ENCODE data around the gene REX1BD.

REX1BD gene

DNA sequence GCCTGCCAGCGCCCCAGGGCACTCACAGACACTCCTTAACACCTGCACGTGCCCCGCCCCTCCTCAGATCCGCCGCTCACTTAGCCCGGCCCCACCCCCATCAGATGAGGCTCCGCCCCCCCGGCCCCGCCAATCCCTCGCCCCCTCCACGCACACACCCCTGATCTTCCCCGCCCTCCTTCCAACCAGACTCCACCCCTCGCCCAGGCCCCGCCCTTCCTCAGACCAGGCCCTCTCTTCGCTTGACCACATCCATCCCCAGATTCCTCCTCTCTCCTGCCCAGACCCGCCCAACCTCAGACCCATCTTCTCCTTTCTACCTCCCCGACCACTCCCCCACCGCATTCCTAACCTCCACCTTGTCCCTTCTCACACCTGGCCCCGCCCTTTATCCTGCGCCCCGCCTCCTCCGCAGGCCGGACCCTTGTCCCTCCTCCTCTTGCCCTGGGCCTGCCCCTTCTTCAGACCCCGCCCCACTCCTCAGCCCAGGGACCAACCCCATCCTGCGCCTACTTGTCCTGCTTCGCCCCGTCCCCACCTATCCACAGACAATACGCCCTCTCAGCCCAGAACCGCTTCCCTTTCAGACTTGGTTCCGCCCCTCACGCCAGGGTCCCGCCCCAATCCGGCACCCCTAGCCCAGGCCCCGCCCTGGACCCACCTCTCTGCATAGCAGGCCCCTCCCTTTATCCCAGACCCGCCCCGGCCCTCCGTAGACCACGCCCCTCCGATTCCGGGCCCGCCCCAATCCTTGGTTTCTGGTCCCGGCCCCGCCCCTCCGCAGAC, 47.8 kb downstream of the REX1BD start:
- Histone ChIP-seq H3K4me3 (replicated peaks; ENCODE audit: insufficient read depth, low read length) (peak overlapping the region; percentile 76), H3K27me3 (ENCODE audit: insufficient read depth, poor library complexity, severe bottlenecking) (peaks cover 3% of the 10 kb centered on the region), H3K27ac (replicated peaks) (peak overlapping the region; percentile 4; the same call in 1 of the 2 replicates)
- TF ChIP-seq REST (IDR thresholded peaks at IDR 0.05; ENCODE audit: insufficient replicate concordance, low read depth) (no peak), POLR2AphosphoS5 (IDR thresholded peaks at IDR 0.05; ENCODE audit: low read depth) (no peak), CTCF (IDR thresholded peaks at IDR 0.05; ENCODE audit: insufficient read depth, low read length) (no peak), GABPA (IDR thresholded peaks at IDR 0.05; ENCODE audit: low read depth) (no peak), SPI1 (IDR thresholded peaks at IDR 0.05; ENCODE audit: borderline replicate concordance, low read depth) (no peak)
- DNase-seq (ENCODE audit: low read depth in 1 of 2, low spot score in 1 of 2), result peak; percentile 97 to 98

DNA sequence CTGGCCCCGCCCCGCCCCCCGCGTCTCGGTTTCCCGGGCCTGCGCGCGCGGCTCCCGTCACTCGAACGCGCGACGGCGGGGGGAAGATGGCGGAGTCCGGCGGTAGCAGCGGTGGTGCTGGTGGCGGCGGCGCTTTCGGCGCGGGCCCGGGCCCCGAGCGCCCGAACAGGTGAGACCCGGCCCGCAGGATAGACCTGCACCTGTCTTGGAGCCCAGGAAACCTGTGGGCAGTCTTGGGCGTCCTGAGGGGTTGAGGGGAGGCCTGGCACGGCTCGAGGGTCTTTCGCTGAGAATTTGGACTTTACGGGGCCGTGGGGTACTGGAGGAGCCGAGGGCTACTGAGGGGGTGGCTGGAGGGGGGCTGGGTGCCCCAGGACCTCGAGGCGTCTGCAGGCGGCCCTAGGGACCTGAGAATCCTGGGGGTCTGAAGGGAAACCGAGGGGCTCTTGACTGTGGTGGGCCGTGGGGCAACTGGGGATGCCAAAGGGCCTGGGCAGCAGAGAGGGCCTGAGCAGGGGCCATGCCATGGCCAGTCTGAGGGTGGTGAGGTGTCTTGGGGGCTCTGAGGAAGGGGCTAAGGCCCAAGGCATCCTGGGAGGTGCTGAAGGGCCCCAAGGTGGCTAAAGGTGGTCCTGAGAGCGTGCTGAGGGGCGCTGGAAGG, 48.5 kb downstream of the REX1BD start, which contains the start of gene KLHL26:
KLHL26 (plus strand) TSS at position 60 of the 661 bp plus-strand sequence; CDS start at position 87, 27 bp downstream.
- TF ChIP-seq REST (IDR thresholded peaks at IDR 0.05; ENCODE audit: insufficient replicate concordance, low read depth) (peak; percentile 60), POLR2AphosphoS5 (IDR thresholded peaks at IDR 0.05; ENCODE audit: low read depth) (peak; percentile 63; the same call in 1 of the 2 replicates), SPI1 (IDR thresholded peaks at IDR 0.05; ENCODE audit: borderline replicate concordance, low read depth) (no peak), GABPA (IDR thresholded peaks at IDR 0.05; ENCODE audit: low read depth) (no peak), CTCF (IDR thresholded peaks at IDR 0.05; ENCODE audit: insufficient read depth, low read length) (no peak)
- peaks cover 3% of the 10 kb centered on the region for H3K27me3 ChIP-seq (ENCODE audit: insufficient read depth, poor library complexity, severe bottlenecking)
- H3K4me3 ChIP-seq (replicated peaks; ENCODE audit: insufficient read depth, low read length), result peak within 1 kb of the TSS; percentile 76
- no peak for DNase-seq (ENCODE audit: low read depth in 1 of 2, low spot score in 1 of 2)
- peak within 1 kb of the TSS; percentile 78 for H3K27ac ChIP-seq (replicated peaks)

DNA sequence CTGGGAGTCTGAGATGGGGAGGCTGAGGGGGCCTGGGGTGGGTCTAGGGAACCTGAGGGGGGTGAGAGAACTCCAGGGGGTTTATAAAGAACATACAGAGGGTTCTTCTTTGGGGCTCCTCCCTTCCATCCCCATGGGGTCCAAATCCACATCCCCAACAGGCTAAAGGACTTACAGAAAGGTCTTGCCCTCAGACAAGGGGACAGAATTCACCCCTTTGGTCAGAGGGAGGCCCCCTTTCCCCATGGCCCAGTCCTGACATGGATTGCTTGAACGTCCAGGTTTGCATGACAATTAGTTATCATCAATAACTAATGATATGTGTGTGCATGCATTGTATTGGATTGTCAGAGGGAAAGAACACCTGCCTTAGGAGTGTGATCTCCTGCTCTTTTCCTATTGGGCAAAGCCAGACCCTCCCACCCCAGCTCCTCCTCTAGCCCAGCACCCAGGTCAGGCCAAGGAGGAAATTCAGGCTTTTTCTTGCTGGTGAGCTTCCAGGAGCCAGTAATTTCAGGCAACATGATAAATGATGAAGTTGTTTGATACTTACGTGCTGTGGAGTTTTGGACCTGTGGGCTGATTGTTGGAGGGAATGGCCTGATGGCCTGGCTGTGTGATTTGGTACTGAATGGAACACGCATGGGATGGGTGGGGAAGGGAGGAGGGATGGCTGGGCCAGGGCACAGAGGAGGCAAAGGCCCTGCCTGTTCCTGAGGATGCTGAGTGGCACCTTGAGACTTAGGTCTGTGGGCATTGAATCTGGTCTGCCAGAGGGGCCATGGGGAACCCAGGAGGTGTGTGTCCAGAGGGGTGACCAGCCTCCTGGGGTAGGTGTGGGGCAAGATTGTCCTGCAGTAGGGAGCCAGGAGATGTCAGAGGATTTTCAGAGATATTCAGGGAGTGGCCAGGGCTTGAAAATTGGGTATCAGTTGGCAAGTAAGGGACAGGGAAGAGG, 49.4 kb downstream of the REX1BD start:
- DNase-seq (ENCODE audit: low read depth in 1 of 2, low spot score in 1 of 2), result peak in 1 of 2 experiments; percentile 26
- Histone ChIP-seq H3K27ac (replicated peaks) (no peak overlapping the region; the same call in 1 of the 2 replicates), H3K4me3 (replicated peaks; ENCODE audit: insufficient read depth, low read length) (peak overlapping the region; percentile 76), H3K27me3 (ENCODE audit: insufficient read depth, poor library complexity, severe bottlenecking) (peaks cover 3% of the 10 kb centered on the region)
- no peak for TF ChIP-seq GABPA (IDR thresholded peaks at IDR 0.05; ENCODE audit: low read depth)
- TF ChIP-seq SPI1 (IDR thresholded peaks at IDR 0.05; ENCODE audit: borderline replicate concordance, low read depth), result no peak
- no peak for TF ChIP-seq REST (IDR thresholded peaks at IDR 0.05; ENCODE audit: insufficient replicate concordance, low read depth)
- no peak for TF ChIP-seq CTCF (IDR thresholded peaks at IDR 0.05; ENCODE audit: insufficient read depth, low read length)
- no peak for TF ChIP-seq POLR2AphosphoS5 (IDR thresholded peaks at IDR 0.05; ENCODE audit: low read depth)

Data from HL-60 (cell line).